PFSK-1 (cell line): ENCODE measurements around the gene HELZ.

ENCODE experiments used
- FOXP2 ChIP-seq: optimal IDR thresholded peaks from 2 replicates; pipeline ENCODE3; 2011; ENCODE audit warnings: borderline replicate concordance, control low read depth, inconsistent platforms; ENCODE audit not compliant: insufficient read depth; ENCODE audit errors: extremely low read length, extremely low read depth
- POLR2AphosphoS5 ChIP-seq: IDR thresholded peaks from 2 replicates; pipeline ENCODE4 v1.6.1; 2012; ENCODE audit warnings: low read depth, mild to moderate bottlenecking, control low read depth, low read length, moderate library complexity
- REST ChIP-seq, 2 experiments: IDR thresholded peaks; 2 replicates each; pipeline versions ENCODE4 v1.6.1 to v1.8.0; 2011 to 2012; ENCODE audit warnings: low read depth in 2 of 2, low read length in 2 of 2, control low read depth in 1 of 2, inconsistent platforms in 1 of 2, mild to moderate bottlenecking in 1 of 2, moderate library complexity in 1 of 2; ENCODE audit not compliant: insufficient read depth in 1 of 2
- SIN3A ChIP-seq: IDR thresholded peaks from 2 replicates; pipeline ENCODE4 v1.6.1; 2012; ENCODE audit warnings: mild to moderate bottlenecking, low read length, moderate library complexity, borderline replicate concordance; ENCODE audit not compliant: insufficient read depth
- TAF1 ChIP-seq: IDR thresholded peaks from 2 replicates; pipeline ENCODE4 v1.6.1; 2012; ENCODE audit warnings: low read length, control low read depth, borderline replicate concordance; ENCODE audit not compliant: insufficient read depth

HELZ gene

DNA sequence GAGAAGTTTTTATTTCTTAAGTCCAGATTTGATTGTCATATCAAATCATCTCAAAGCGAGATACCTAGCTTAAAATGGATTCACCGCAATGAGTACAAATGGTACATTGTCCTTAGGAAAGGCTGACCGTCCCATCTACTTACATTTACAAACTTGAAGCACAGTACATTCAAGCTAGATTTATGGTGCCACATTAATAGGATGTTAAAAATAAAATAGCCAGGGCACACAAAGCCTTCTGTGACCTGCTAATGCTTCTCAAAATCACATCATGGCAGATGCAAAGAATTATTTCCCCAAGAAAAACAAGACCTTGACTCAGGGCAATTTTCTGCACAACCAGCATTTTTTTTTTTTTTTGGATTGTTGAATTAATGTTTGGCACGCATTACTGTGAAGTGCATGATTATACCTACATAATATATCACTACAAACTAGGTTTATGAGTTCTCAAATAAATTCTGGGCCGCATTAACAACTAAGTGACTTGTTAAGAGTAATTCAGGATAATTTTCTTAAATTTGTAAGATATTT lies 175.3 kb downstream of the HELZ start:
- no peak for TF ChIP-seq FOXP2
- TF ChIP-seq SIN3A, result no peak
- TF ChIP-seq REST (IDR thresholded peaks at IDR 0.05; ENCODE audit: insufficient read depth in 1 of 2, low read depth in 2 of 2, low read length in 2 of 2), result no peak
- no peak for TF ChIP-seq POLR2AphosphoS5
- no peak for TF ChIP-seq TAF1

DNA sequence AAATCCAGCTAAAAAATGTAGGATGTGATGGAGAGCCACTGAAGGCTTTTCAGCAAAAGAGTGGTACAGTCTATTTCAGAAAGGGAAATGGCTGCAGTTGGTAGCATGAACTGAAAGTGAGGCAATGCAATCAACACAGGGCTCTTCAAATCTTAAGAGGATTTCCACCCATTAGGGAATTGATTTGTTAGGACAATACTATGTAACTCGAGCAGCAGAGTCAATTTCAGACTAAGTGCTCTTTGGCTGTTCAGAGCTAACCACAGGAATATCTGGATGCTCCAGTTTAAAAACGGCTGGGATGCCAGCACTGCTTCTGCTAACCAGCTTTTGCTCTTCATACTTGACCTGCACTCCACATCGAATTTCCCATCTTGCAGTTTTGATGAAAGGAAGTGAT lies 176.0 kb downstream of the HELZ start:
- no peak for TF ChIP-seq SIN3A
- no peak for TF ChIP-seq REST (IDR thresholded peaks at IDR 0.05; ENCODE audit: insufficient read depth in 1 of 2, low read depth in 2 of 2, low read length in 2 of 2)
- TF ChIP-seq POLR2AphosphoS5, result no peak
- no peak for TF ChIP-seq FOXP2
- no peak for TF ChIP-seq TAF1

DNA sequence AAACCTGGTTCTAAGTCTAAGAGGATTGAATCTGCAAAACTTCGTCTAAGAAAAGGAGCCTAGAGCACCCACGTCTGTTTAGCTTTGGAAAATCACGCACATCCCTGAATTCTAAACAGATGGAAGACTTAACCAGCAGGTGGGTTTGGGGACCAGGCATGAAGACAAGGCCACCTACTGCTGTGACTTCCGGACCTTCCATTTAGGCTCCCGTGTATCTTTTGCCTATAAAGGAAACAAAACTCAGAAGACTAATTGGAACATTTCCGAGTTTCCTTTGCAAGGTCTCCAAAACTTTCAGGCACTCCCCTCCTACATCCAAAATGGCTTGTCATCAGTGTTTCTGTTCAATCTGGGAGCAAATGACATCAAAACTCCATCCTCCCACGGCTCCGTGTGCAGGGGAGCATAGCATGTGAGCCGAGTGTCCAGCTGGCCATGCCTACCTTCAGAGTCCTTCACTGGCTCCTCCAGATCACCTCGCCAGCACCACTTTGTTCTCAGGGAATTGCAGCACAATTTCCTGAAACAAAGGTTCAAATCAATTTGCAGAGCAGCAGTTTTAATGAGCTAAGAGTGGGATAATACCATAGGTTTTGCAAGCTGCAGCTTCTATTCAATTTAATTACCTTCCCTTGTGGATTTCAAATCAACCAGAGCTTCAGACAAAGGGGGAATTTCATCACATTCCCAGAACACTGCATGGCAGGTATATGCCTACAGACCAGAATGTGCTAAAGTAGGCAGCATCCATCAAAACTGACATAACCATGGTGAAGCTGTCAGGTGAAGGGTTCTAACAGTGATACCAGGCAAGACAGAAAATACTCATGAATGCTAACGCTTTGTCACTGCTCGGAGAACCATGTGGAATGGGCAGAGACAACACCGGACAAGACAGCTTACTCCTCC lies 177.2 kb downstream of the HELZ start:
- TF ChIP-seq TAF1 (no peak), POLR2AphosphoS5 (0 out of 2 replicates have a peak, but pooled peaks have one; percentile 0), REST (IDR thresholded peaks at IDR 0.05; ENCODE audit: insufficient read depth in 1 of 2, low read depth in 2 of 2, low read length in 2 of 2) (no peak), SIN3A (no peak), FOXP2 (no peak)

GRCh38 chr17:67066717-67067116 lies 178.3 kb downstream of the HELZ start:
- TF ChIP-seq REST (IDR thresholded peaks at IDR 0.05; ENCODE audit: insufficient read depth in 1 of 2, low read depth in 2 of 2, low read length in 2 of 2) (no peak), POLR2AphosphoS5 (no peak), SIN3A (no peak), FOXP2 (no peak), TAF1 (no peak)
